Upper lobe of left lung (tissue), 4 donors: ENCODE measurements around the gene COG4.

Experiments
- CTCF ChIP-seq, 6 experiments: fragments of 450-650 bp in 4 of 6; fragments of 200-600 bp in 2 of 6; sonication (generic) in 2 of 6; IDR thresholded peaks; one replicate each; pipeline ENCODE4 v1.5.1; 2016 to 2019; ENCODE audit warnings: antibody characterized with exemption in 6 of 6
- EP300 ChIP-seq, 4 donors: sonication (generic); formaldehyde crosslinking; IDR thresholded peaks; one replicate each; pipeline ENCODE4 v1.5.1; 2017; ENCODE audit warnings: antibody characterized with exemption in 4 of 4, control low read depth in 2 of 4
- POLR2A ChIP-seq, 4 donors: fragments of 450-650 bp; IDR thresholded peaks; one replicate each; pipeline ENCODE4 v1.5.1; 2016 to 2017; ENCODE audit warnings: antibody characterized with exemption in 4 of 4, mild to moderate bottlenecking in 2 of 4
- POLR2AphosphoS5 ChIP-seq, 2 donors: sonication (generic); formaldehyde crosslinking; IDR thresholded peaks; one replicate each; pipeline ENCODE4 v1.5.1; 2017; ENCODE audit warnings: antibody characterized with exemption in 2 of 2

- no peak for TF ChIP-seq CTCF (IDR thresholded peaks at IDR 0.05)
- no peak for TF ChIP-seq POLR2AphosphoS5 (IDR thresholded peaks at IDR 0.05)
- no peak for TF ChIP-seq POLR2A (IDR thresholded peaks at IDR 0.05)
- no peak for TF ChIP-seq EP300 (IDR thresholded peaks at IDR 0.05)
Observed at GRCh38 chr16:70442344-70442743, 81.0 kb downstream of the COG4 start.
